Loucy (cell line): ENCODE results near the gene METAP1D.
"Not testable (repeated sequence)": the region's sequence is repeated elsewhere in the genome, so short reads cannot be mapped to it uniquely, and the experiment has no call there.

Experiments
- H2AFZ ChIP-seq: fragments of 200-600 bp; sonication (generic); 2 replicates; pipeline ENCODE4 v1.6.0; 2016; ENCODE audit warnings: antibody characterized with exemption, mild to moderate bottlenecking, low read length, moderate library complexity
- H3F3A ChIP-seq: fragments of 200-600 bp; 2 replicates; pipeline ENCODE4 v1.6.0; 2016; ENCODE audit warnings: antibody characterized with exemption, low read depth, mild to moderate bottlenecking
- H3K27me3 ChIP-seq: fragments of 200-600 bp; sonication (generic); 2 replicates; pipeline ENCODE4 v1.6.1; 2014; ENCODE audit warnings: low read length, mild to moderate bottlenecking; ENCODE audit not compliant: insufficient read depth, poor library complexity, severe bottlenecking
- H3K36me3 ChIP-seq: fragments of 200-600 bp; sonication (generic); 2 replicates; pipeline ENCODE4 v1.6.1; 2016; ENCODE audit warnings: low read length; ENCODE audit not compliant: insufficient read depth
- H3K4me1 ChIP-seq: fragments of 200-600 bp; sonication (generic); 2 replicates; pipeline ENCODE4 v1.5.1; 2014; ENCODE audit warnings: low read length, mild to moderate bottlenecking; ENCODE audit not compliant: insufficient read depth, poor library complexity, severe bottlenecking
- H3K4me2 ChIP-seq: fragments of 200-600 bp; sonication (generic); 2 replicates; pipeline ENCODE4 v1.6.0; 2014; ENCODE audit warnings: antibody characterized with exemption, low read length, low read depth, mild to moderate bottlenecking; ENCODE audit not compliant: poor library complexity, severe bottlenecking
- H3K4me3 ChIP-seq: fragments of 200-600 bp; sonication (generic); 2 replicates; pipeline ENCODE4 v1.5.1; 2014; ENCODE audit warnings: low read length, mild to moderate bottlenecking, mixed read lengths; ENCODE audit not compliant: poor library complexity, severe bottlenecking
- H3K79me2 ChIP-seq: fragments of 200-600 bp; sonication (generic); 2 replicates; pipeline ENCODE4 v1.6.1; 2014; ENCODE audit warnings: low read length; ENCODE audit not compliant: insufficient read depth
- H3K9ac ChIP-seq: fragments of 200-600 bp; sonication (generic); 2 replicates; pipeline ENCODE4 v1.6.0; 2014; ENCODE audit warnings: mild to moderate bottlenecking, low read depth, low read length, moderate library complexity; ENCODE audit not compliant: poor library complexity, severe bottlenecking
- H3K9me2 ChIP-seq: fragments of 200-600 bp; sonication (generic); replicated peaks from 2 replicates; pipeline ENCODE4 v1.6.1; 2016; ENCODE audit warnings: low read depth, low read length, mixed read lengths
- H3K9me3 ChIP-seq: fragments of 200-600 bp; sonication (generic); 2 replicates; pipeline ENCODE4 v1.6.1; 2014; ENCODE audit warnings: mild to moderate bottlenecking, antibody characterized with exemption, low read length, low read depth; ENCODE audit not compliant: insufficient read depth
- H4K20me1 ChIP-seq: fragments of 200-600 bp; sonication (generic); 2 replicates; pipeline ENCODE4 v1.6.0; 2014; ENCODE audit warnings: antibody characterized with exemption, low read length, mild to moderate bottlenecking; ENCODE audit not compliant: insufficient read depth, poor library complexity, severe bottlenecking
- CTCF ChIP-seq: fragments of 200-600 bp; sonication (generic); conservative IDR thresholded peaks from 2 replicates; pipeline ENCODE4 v1.5.1; 2014; ENCODE audit warnings: mild to moderate bottlenecking, antibody characterized with exemption, low read length
- EZH2phosphoT487 ChIP-seq: fragments of 200-600 bp; IDR thresholded peaks from 2 replicates; pipeline ENCODE4 v1.6.1; 2018; ENCODE audit warnings: antibody characterized with exemption, mild to moderate bottlenecking, moderate library complexity, borderline replicate concordance

The METAP1D gene

GRCh38 chr2:171996021-171996420, 3.7 kb upstream of the METAP1D start:
- Histone ChIP-seq H4K20me1 (no peaks in the 10 kb centered on the region), H3K9ac (no peak overlapping the region), H3K9me2 (no peaks in the 10 kb centered on the region), H3K27me3 (no peaks in the 10 kb centered on the region), H3K4me1 (peaks cover 18% of the 10 kb centered on the region), H3K9me3 (no peaks in the 10 kb centered on the region), H3F3A (no peaks in the 10 kb centered on the region), H3K36me3 (no peaks in the 10 kb centered on the region), H3K79me2 (no peaks in the 10 kb centered on the region), H3K4me3 (no peak overlapping the region), H3K4me2 (no peak overlapping the region), H2AFZ (no peak overlapping the region)
- TF ChIP-seq EZH2phosphoT487 (no peak), CTCF (no peak)

GRCh38 chr2:171997031-171997430, 2.7 kb upstream of the METAP1D start:
- not testable (repeated sequence) for H3K9me2 ChIP-seq, H3F3A ChIP-seq, H2AFZ ChIP-seq, H3K4me3 ChIP-seq, H3K79me2 ChIP-seq, H3K27me3 ChIP-seq, H3K4me2 ChIP-seq, H3K9me3 ChIP-seq, H4K20me1 ChIP-seq, H3K36me3 ChIP-seq, H3K9ac ChIP-seq
- peaks cover 18% of the 10 kb centered on the region for H3K4me1 ChIP-seq

GRCh38 chr2:171999161-171999560, 592 bp upstream of the METAP1D start:
- no peaks in the 10 kb centered on the region for H3K9me2 ChIP-seq
- peak overlapping the region; percentile 88 for H3K4me3 ChIP-seq
- no peaks in the 10 kb centered on the region for H3K36me3 ChIP-seq
- no peaks in the 10 kb centered on the region for H3K79me2 ChIP-seq
- peaks cover 12% of the 10 kb centered on the region for H3K4me1 ChIP-seq
- TF ChIP-seq CTCF (no peak), EZH2phosphoT487 (no peak)
- H3K4me2 ChIP-seq = peak overlapping the region; percentile 91
- no peaks in the 10 kb centered on the region for H3K27me3 ChIP-seq
- H4K20me1 ChIP-seq = no peaks in the 10 kb centered on the region
- no peaks in the 10 kb centered on the region for H3F3A ChIP-seq
- H2AFZ ChIP-seq = peak overlapping the region; percentile 99
- no peaks in the 10 kb centered on the region for H3K9me3 ChIP-seq
- peak overlapping the region; percentile 68 for H3K9ac ChIP-seq

GRCh38 chr2:172000696-172001361, 1.1 kb downstream of the METAP1D start:
- H3K4me1 ChIP-seq = peaks cover 12% of the 10 kb centered on the region
- H3K36me3 ChIP-seq = no peaks in the 10 kb centered on the region
- H3K79me2 ChIP-seq = no peaks in the 10 kb centered on the region
- TF ChIP-seq EZH2phosphoT487 (no peak), CTCF (no peak)
- peak overlapping the region; percentile 88 for H3K4me3 ChIP-seq
- no peaks in the 10 kb centered on the region for H3K9me2 ChIP-seq
- H4K20me1 ChIP-seq = no peaks in the 10 kb centered on the region
- H3K4me2 ChIP-seq = peak overlapping the region; percentile 91
- no peaks in the 10 kb centered on the region for H3F3A ChIP-seq
- H3K9me3 ChIP-seq = no peaks in the 10 kb centered on the region
- H2AFZ ChIP-seq = peak overlapping the region; percentile 99; the same call in 1 of the 2 replicates
- H3K27me3 ChIP-seq = no peaks in the 10 kb centered on the region
- H3K9ac ChIP-seq = no peak overlapping the region
